Cardiac muscle cell (in vitro differentiated cells and primary cell): ENCODE data around the gene PTPA. TPM values are rescaled to one million over a fixed set of nuclear protein-coding genes. Genes with fewer than 3 reads are reported as not detected.
"Not testable (repeated sequence)": the region's sequence is repeated elsewhere in the genome, so short reads cannot be mapped to it uniquely, and the experiment has no call there.

ENCODE experiments used
- DNase-seq, 2 donors: peaks; one replicate each; pipeline versions ENCODE4 v3.0.0 to v3.0.0-alpha.2; 2010 to 2017; ENCODE audit warnings: low read depth in 1 of 2, low spot score in 1 of 2
- H3K27ac ChIP-seq: fragments of 200-600 bp; sonication (generic); 2 replicates; pipeline ENCODE4 v1.5.1; 2016
- H3K27me3 ChIP-seq: fragments of 200-600 bp; sonication (generic); 2 replicates; pipeline ENCODE4 v1.6.0; 2016; ENCODE audit warnings: control low read depth
- H3K36me3 ChIP-seq: fragments of 200-600 bp; sonication (generic); 2 replicates; pipeline ENCODE4 v1.5.1; 2016; ENCODE audit warnings: control low read depth
- H3K4me1 ChIP-seq: fragments of 200-600 bp; sonication (generic); 2 replicates; pipeline ENCODE4 v1.8.1; 2017; ENCODE audit warnings: low read depth, mild to moderate bottlenecking, mixed run types
- H3K4me3 ChIP-seq: fragments of 200-600 bp; sonication (generic); 2 replicates; pipeline ENCODE4 v1.5.1; 2016; ENCODE audit warnings: mild to moderate bottlenecking
- H3K9me3 ChIP-seq: fragments of 200-600 bp; sonication (generic); 2 replicates; pipeline ENCODE4 v1.5.1; 2017; ENCODE audit warnings: low read depth, mild to moderate bottlenecking, control low read depth
- CTCF ChIP-seq: IDR thresholded peaks from 2 replicates; pipeline ENCODE4 v1.5.1; 2012; ENCODE audit warnings: low read depth, mild to moderate bottlenecking, low read length
- polyA plus RNA-seq: library from polyadenylated mRNA; unstranded; fragments of >200 nt; fragmentation: Nextera tagmentation; extraction: Ambion mirVana; gene quantifications from 2 replicates; pipeline ENCODE4 v1.2.1, GENCODE V29; 2016
- total RNA-seq: library from RNA; depleted of rRNA; stranded (reverse); fragments of >200 nt; gene quantifications from 2 replicates; pipeline ENCODE4 v1.2.3, GENCODE V29; 2016

Gene PTPA
- total and polyA plus RNA-seq, 2 experiments from 2014 or later = 144 to 197 TPM

GRCh38 chr9:129185402-129185801, 74.2 kb downstream of the PTPA start:
- Histone ChIP-seq H3K27ac (no peak overlapping the region), H3K36me3 (no peaks in the 10 kb centered on the region), H3K4me1 (no peaks in the 10 kb centered on the region), H3K27me3 (peaks cover 7% of the 10 kb centered on the region), H3K9me3 (no peaks in the 10 kb centered on the region), H3K4me3 (no peak overlapping the region)
- DNase-seq = no peak
- TF ChIP-seq CTCF = no peak

GRCh38 chr9:129185991-129186390, 74.8 kb downstream of the PTPA start:
- Histone ChIP-seq H3K9me3 (no peaks in the 10 kb centered on the region), H3K27ac (no peak overlapping the region), H3K4me3 (no peak overlapping the region), H3K36me3 (no peaks in the 10 kb centered on the region), H3K4me1 (no peaks in the 10 kb centered on the region), H3K27me3 (peaks cover 5% of the 10 kb centered on the region)
- no peak for DNase-seq
- no peak for TF ChIP-seq CTCF

GRCh38 chr9:129187042-129187441, 75.8 kb downstream of the PTPA start:
- no peak for DNase-seq
- H3K9me3 ChIP-seq = no peaks in the 10 kb centered on the region
- no peak overlapping the region for H3K4me3 ChIP-seq
- H3K4me1 ChIP-seq = no peaks in the 10 kb centered on the region
- no peaks in the 10 kb centered on the region for H3K36me3 ChIP-seq
- no peak overlapping the region for H3K27ac ChIP-seq
- no peak for TF ChIP-seq CTCF
- H3K27me3 ChIP-seq = no peaks in the 10 kb centered on the region

- not testable (repeated sequence) for H3K9me3 ChIP-seq, H3K27ac ChIP-seq, H3K4me3 ChIP-seq, H3K27me3 ChIP-seq, DNase-seq, H3K36me3 ChIP-seq, H3K4me1 ChIP-seq
These were observed 78.8 kb downstream of the PTPA start for GRCh38 chr9:129189971-129190370.

- Histone ChIP-seq H3K27ac (no peak overlapping the region), H3K4me3 (no peak overlapping the region), H3K27me3 (no peaks in the 10 kb centered on the region), H3K36me3 (no peaks in the 10 kb centered on the region), H3K4me1 (no peaks in the 10 kb centered on the region), H3K9me3 (no peaks in the 10 kb centered on the region)
- DNase-seq = no peak
- no peak for TF ChIP-seq CTCF
These were observed 80.0 kb downstream of the PTPA start for GRCh38 chr9:129191234-129191633.

GRCh38 chr9:129193655-129194054, 82.4 kb downstream of the PTPA start:
- Histone ChIP-seq H3K4me3 (no peak overlapping the region), H3K27ac (no peak overlapping the region), H3K36me3 (no peaks in the 10 kb centered on the region), H3K27me3 (no peaks in the 10 kb centered on the region), H3K4me1 (no peaks in the 10 kb centered on the region), H3K9me3 (no peaks in the 10 kb centered on the region)
- TF ChIP-seq CTCF = no peak
- DNase-seq = no peak
